LNCAP (cell line): ENCODE measurements around the gene CDKN1A.

ENCODE experiments used
- TF ChIP-seq, protein P1 (sequence below): fragments of 450-650 bp; IDR thresholded peaks from 2 replicates; pipeline ENCODE4 v1.5.1; 2017; ENCODE audit warnings: mild to moderate bottlenecking

Gene CDKN1A

DNA sequence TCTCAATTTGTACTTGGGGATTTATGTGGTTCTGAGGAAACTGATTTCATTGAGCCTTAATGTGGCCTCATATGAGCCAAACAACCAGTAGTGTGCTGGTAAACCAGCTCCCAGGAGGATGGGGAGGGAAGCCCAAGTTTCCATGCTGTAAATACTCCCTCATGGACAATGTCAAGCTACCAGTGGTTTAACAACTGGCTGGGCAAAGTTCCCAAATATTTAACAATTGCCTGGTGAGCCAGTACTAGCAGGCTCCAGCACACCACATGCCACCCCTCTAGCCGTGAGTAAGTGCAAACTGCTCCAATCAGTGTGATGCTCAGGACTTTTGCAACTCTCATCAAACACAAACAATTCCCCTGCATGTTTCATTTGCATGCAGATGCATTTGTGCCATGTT is 19.2 kb upstream of the CDKN1A start:
- TF ChIP-seq, protein P1, sequence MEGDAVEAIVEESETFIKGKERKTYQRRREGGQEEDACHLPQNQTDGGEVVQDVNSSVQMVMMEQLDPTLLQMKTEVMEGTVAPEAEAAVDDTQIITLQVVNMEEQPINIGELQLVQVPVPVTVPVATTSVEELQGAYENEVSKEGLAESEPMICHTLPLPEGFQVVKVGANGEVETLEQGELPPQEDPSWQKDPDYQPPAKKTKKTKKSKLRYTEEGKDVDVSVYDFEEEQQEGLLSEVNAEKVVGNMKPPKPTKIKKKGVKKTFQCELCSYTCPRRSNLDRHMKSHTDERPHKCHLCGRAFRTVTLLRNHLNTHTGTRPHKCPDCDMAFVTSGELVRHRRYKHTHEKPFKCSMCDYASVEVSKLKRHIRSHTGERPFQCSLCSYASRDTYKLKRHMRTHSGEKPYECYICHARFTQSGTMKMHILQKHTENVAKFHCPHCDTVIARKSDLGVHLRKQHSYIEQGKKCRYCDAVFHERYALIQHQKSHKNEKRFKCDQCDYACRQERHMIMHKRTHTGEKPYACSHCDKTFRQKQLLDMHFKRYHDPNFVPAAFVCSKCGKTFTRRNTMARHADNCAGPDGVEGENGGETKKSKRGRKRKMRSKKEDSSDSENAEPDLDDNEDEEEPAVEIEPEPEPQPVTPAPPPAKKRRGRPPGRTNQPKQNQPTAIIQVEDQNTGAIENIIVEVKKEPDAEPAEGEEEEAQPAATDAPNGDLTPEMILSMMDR = no peak

DNA sequence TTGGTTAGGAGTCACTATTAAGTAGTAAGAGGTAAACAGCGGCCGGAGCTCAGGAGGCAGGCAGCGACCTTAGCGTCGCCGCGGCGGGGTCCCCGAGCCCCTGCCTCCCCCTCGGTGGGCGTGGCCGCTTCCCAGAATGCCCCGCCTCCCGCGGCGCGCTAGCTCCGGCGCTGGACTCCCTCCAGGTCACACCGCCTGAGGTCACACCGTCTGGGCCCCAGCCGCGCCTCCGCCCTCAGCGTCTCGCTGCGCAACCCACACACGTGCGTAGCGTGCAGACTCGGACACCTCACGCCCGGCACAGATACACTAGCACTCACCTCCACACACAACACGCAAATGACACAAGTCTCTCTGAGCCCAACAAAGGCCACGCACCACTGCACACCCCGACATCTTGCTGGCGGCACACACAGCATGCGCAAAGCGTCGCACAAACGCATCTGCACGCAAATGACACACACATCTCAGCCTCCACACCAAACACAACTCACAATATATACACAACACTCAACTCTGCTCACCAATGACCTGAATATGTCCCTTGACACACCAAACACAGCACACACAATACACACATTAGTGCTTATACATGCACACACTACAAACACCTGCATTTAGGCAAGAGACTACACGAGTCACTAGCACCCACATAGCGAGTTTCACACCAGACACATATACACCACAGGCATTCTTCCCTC is 17.6 kb upstream of the CDKN1A start:
- TF ChIP-seq, protein P1 = no peak

DNA sequence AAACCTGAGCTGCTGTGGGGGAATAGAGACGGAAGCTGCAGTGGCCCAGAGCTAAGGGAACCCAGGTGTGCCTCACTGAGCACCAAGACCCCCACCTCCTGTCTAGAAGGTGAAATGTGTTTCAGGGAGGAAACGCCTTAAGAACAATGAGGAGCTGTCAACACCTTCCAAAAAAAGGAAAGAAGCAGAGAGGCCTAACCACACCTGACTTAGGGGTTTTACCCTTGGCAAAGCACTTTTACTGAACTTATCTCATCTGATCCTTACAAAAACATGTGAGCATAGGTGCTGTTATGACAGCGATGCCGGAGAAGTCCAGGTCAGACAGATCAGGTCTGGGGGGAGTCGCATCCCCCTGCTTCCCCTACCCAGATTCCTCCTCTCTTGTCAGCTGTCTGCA is 16.1 kb upstream of the CDKN1A start:
- TF ChIP-seq, protein P1 = no peak

DNA sequence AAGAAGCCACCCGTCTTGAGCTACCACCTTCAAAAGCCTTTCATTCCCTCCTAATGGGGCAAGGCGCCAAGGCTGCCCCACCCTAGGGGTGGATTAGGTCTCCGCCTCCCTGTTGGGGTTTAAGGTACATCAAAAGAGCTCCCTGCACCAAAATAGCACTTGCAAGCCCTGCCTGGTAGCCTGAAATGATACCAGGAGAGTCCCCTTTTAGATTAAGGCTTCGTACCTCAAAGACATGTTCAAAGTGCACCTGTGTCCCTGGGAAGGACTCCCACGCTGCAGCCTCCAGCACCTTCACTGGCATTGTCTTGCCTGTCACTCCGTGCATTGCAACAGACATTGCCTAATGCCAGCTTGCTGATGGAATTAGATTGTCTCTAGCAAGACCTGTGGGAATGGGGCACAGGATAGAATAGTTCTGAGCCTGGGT is 15.7 kb upstream of the CDKN1A start:
- TF ChIP-seq, protein P1 = no peak

DNA sequence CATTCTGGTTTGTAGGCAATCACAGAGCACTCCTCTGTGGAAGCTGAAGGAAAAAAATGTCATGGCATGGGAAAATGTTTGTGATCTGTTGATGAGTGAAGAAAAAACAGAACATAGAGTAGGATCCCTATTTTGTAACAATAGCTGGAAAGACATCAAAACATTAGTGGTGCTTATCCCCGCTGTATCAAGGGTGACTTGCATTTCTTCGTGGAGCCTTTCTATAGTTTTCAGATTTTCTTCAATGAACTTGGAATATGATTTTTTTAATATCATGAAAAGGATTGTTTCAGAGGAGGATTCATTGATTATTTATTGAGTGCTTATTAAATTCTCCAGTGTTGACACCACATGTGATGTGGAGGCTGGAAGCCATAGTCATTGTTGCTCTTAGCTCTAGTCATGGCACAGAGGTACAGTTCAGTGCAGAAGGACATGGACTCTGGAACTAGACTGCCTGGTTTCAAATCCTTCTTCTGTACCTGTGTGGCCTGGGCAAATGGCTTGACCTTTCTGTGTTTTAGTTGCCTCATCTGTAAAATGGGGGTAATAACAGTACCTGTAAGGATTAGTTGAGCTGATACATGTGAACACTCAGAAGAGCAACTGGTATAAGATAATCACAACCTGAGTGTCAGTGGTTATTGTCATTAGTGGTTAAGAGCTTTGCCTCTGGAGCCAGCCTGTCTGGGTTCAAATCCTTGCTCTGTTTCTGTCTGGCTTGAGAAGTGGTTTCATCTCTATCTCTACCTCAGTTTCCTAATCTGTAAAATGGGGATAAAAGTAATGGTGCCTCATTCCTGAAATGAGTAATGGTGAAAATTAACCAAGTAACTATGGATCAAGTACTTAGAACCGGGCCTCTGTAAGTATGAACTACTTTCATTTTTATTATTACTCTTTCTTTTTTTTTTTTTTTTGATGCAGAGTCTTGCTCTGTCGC is 14.7 kb upstream of the CDKN1A start:
- TF ChIP-seq, protein P1 = no peak

DNA sequence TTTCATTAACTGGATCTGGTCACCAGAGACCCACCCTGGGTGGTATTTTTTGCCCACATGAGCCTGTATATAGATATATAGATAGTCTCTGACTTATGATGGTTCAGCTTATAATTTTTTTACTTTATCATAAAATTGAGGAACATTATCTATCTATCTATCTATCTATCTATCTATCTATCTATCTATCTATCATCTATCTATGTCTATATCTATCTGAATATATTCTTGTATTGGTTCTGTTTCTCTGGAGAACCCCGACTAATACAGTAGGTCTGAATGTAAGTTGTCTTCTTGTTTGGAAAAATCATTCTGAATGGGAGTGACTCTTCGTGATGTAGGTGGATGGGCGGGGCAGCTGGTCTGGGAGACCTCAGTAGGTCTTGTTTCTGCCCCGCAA is 13.3 kb upstream of the CDKN1A start:
- TF ChIP-seq, protein P1 = no peak

DNA sequence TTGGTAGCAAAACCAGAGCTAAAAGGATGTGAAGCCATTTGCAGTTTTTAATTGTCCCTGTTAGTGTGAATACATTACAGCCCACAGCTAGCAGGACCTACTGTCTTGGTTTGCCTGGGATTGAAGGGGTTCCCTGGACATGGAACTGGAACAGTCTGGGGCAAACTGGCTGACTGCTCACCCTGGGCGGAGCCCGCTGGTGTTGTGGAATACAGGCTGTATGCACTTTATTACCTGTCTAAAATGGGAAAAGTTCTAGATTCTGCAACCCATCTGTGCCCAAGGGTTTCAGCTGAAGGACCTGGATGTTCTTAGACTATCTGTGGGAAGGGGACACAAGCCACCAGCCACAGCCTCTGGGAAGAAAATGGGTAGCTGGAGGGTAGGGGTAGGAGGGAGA is 12.2 kb upstream of the CDKN1A start:
- TF ChIP-seq, protein P1 = no peak
